Cardiac muscle cell (in vitro differentiated cells and primary cell): Measurements from ENCODE around the gene MPHOSPH8. TPM values are rescaled to one million over a fixed set of nuclear protein-coding genes. Genes with fewer than 3 reads are reported as not detected.
A peak's percentile ranks its signal among the peaks of the same experiment; 100 is the strongest.
"Not testable (repeated sequence)": the region's sequence is repeated elsewhere in the genome, so short reads cannot be mapped to it uniquely, and the experiment has no call there.

Experiments used
- DNase-seq, 2 donors: peaks; one replicate each; pipeline versions ENCODE4 v3.0.0 to v3.0.0-alpha.2; 2010 to 2017; ENCODE audit warnings: low read depth in 1 of 2, low spot score in 1 of 2
- H3K27ac ChIP-seq: fragments of 200-600 bp; sonication (generic); 2 replicates; pipeline ENCODE4 v1.5.1; 2016
- H3K27me3 ChIP-seq: fragments of 200-600 bp; sonication (generic); 2 replicates; pipeline ENCODE4 v1.6.0; 2016; ENCODE audit warnings: control low read depth
- H3K36me3 ChIP-seq: fragments of 200-600 bp; sonication (generic); 2 replicates; pipeline ENCODE4 v1.5.1; 2016; ENCODE audit warnings: control low read depth
- H3K4me1 ChIP-seq: fragments of 200-600 bp; sonication (generic); 2 replicates; pipeline ENCODE4 v1.8.1; 2017; ENCODE audit warnings: low read depth, mild to moderate bottlenecking, mixed run types
- H3K4me3 ChIP-seq: fragments of 200-600 bp; sonication (generic); 2 replicates; pipeline ENCODE4 v1.5.1; 2016; ENCODE audit warnings: mild to moderate bottlenecking
- H3K9me3 ChIP-seq: fragments of 200-600 bp; sonication (generic); 2 replicates; pipeline ENCODE4 v1.5.1; 2017; ENCODE audit warnings: low read depth, mild to moderate bottlenecking, control low read depth
- polyA plus RNA-seq: library from polyadenylated mRNA; unstranded; fragments of >200 nt; fragmentation: Nextera tagmentation; extraction: Ambion mirVana; gene quantifications from 2 replicates; pipeline ENCODE4 v1.2.1, GENCODE V29; 2016
- total RNA-seq: library from RNA; depleted of rRNA; stranded (reverse); fragments of >200 nt; gene quantifications from 2 replicates; pipeline ENCODE4 v1.2.3, GENCODE V29; 2016
- TF ChIP-seq, protein P1 (sequence below): IDR thresholded peaks from 2 replicates; pipeline ENCODE4 v1.5.1; 2012; ENCODE audit warnings: low read depth, mild to moderate bottlenecking, low read length

The MPHOSPH8 gene
- total and polyA plus RNA-seq, 2 experiments from 2014 or later = 15.1 to 16.5 TPM

DNA sequence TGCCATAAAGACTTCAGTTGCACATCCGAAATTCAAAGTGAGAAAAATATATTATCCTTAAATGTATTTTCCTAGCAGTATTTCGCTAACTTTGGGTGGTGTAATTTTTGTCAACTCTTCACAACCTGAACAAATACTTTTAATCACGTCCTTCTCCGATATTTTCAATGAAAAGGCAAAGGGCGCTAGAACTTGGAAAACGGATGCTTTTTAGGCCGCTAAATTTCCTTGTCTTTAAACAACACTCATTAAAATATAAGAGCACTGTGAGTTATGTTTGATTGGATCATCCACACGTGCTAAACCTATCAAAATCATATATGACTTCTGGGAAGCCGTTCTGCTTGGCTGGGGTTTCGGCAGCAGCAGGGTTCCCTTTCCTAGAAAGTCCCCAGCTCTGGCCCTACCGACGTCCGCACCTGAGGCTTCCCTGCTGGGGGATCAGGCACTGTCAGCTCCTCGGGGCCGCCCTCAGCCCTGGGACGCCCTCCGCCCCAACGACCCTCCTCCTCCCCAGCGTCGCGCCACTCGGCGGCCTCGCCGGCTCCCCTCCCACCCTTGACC is 462 bp upstream of the MPHOSPH8 start:
- peaks cover 5% of the 10 kb centered on the region for H3K36me3 ChIP-seq
- no peaks in the 10 kb centered on the region for H3K27me3 ChIP-seq
- no peaks in the 10 kb centered on the region for H3K9me3 ChIP-seq
- peak overlapping the region; percentile 75 for H3K27ac ChIP-seq
- H3K4me3 ChIP-seq = peak overlapping the region; percentile 62
- H3K4me1 ChIP-seq = peaks cover 4% of the 10 kb centered on the region
- TF ChIP-seq, protein P1, sequence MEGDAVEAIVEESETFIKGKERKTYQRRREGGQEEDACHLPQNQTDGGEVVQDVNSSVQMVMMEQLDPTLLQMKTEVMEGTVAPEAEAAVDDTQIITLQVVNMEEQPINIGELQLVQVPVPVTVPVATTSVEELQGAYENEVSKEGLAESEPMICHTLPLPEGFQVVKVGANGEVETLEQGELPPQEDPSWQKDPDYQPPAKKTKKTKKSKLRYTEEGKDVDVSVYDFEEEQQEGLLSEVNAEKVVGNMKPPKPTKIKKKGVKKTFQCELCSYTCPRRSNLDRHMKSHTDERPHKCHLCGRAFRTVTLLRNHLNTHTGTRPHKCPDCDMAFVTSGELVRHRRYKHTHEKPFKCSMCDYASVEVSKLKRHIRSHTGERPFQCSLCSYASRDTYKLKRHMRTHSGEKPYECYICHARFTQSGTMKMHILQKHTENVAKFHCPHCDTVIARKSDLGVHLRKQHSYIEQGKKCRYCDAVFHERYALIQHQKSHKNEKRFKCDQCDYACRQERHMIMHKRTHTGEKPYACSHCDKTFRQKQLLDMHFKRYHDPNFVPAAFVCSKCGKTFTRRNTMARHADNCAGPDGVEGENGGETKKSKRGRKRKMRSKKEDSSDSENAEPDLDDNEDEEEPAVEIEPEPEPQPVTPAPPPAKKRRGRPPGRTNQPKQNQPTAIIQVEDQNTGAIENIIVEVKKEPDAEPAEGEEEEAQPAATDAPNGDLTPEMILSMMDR = no peak
- DNase-seq = no peak

DNA sequence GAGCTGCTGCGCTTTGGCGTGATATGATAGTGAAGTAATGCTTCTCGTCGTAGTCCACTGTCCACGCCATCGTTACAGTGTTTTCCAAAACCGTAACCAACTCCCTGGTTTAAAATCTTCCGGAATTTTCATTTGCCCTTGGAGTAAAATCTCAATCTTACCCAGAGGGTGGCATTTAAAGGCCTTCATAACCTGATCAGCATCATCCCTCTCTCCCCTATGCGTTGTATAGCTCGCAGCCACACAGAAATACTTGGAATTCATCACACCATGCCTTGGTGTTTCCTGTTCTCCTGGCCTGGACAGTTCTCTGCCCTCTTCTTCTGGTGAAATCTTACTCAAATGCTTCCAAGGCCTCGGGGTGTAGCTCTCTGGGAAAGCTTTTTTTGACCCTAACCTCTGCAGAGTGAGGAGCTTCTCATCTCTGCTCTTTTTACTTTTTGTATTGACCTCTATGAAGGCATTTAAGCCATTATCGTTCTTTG is 839 bp downstream of the MPHOSPH8 start:
- TF ChIP-seq, protein P1 = no peak
- Histone ChIP-seq H3K4me3 (peak overlapping the region; percentile 62), H3K4me1 (peaks cover 4% of the 10 kb centered on the region), H3K27me3 (no peaks in the 10 kb centered on the region), H3K27ac (peak overlapping the region; percentile 92), H3K36me3 (peaks cover 5% of the 10 kb centered on the region), H3K9me3 (no peaks in the 10 kb centered on the region)
- peak; percentile 33 to 50 for DNase-seq

DNA sequence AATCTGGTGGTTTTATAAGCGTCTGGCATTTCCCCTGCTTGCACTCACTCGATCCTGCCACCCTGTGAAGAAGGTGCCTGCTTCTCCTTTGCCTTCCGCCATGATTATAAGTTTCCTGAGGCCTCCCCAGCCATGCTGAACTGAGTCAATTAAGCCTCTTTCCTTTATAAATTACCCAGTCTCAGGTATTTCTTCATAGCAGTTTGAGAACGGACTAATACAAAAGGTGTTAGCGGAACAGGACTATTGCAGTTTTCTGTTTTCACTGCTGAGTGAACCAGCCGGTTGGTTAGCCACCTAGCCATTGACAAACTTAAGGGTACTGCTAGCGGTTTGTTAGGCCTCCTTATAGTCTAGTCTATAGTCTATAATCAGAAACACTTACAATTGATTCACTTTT is 2.5 kb downstream of the MPHOSPH8 start:
- H3K36me3 ChIP-seq, DNase-seq, H3K9me3 ChIP-seq, H3K27ac ChIP-seq, H3K4me1 ChIP-seq, H3K27me3 ChIP-seq, H3K4me3 ChIP-seq: not testable (repeated sequence)

DNA sequence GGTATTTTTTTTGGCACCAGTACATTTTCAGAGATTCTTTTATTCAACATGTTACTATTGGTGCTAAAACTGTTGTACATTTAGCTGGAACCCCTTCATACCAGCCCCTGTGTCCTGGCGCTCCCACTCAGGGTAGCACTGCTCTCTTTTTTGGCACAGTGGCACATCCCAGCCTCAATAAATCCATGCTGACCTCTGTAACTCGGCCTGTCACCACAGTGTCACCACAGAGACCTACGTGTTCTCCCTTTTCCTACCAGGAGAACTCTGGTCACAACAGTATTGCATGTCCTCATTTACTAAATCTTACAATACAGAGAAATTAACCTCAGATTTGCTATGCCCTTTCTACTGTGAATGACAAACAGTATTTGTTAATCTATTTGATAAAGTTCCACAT is 10.2 kb downstream of the MPHOSPH8 start:
- H3K27ac ChIP-seq = no peak overlapping the region
- peaks cover 20% of the 10 kb centered on the region for H3K36me3 ChIP-seq
- H3K4me1 ChIP-seq = no peaks in the 10 kb centered on the region
- no peaks in the 10 kb centered on the region for H3K9me3 ChIP-seq
- DNase-seq = no peak
- no peaks in the 10 kb centered on the region for H3K27me3 ChIP-seq
- TF ChIP-seq, protein P1 = no peak
- H3K4me3 ChIP-seq = no peak overlapping the region

DNA sequence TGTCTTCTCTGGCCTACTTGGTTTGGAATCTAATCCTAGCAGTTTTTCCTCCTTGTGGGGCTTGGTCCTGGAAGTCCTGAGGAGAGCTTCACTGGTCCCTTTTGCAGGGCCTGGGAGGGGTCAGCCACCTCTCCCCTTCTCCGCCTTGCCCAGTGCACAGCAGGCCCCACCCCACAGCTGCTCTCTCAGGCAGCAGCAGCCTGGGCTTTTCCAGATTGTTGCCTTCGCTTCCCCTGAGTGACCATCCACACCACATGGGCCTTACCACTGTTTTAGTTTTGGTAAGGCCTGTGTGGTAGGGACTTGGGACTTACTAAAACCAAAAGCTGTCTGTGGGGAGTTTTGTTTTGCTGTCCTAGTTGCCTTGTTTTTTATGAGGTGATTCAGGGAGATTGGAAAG is 11.5 kb downstream of the MPHOSPH8 start:
- TF ChIP-seq, protein P1 = no peak
- no peak for DNase-seq
- Histone ChIP-seq H3K36me3 (peaks cover 32% of the 10 kb centered on the region), H3K27me3 (no peaks in the 10 kb centered on the region), H3K4me1 (no peaks in the 10 kb centered on the region), H3K27ac (no peak overlapping the region), H3K9me3 (no peaks in the 10 kb centered on the region), H3K4me3 (no peak overlapping the region)

DNA sequence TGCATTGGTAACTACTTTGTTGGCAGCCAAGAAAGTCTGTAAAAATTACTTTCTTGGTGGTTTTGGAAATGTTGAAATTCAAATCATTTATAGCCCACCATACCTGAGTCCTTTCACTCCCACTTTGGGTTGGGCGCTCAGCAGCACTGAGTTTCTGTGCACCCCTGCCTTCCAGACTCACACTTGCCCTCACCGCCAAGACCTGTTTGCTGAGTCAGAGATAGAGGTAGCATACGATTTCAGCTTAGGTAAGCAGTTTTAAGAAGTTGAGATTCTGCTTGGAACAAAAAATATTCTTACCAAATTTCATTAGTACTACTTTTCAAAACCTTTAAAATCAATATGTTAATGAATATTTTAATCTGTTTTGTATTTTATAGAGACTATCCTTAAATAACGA is 12.6 kb downstream of the MPHOSPH8 start:
- Histone ChIP-seq H3K27ac (no peak overlapping the region), H3K9me3 (no peaks in the 10 kb centered on the region), H3K27me3 (no peaks in the 10 kb centered on the region), H3K36me3 (peaks cover 42% of the 10 kb centered on the region), H3K4me3 (no peak overlapping the region), H3K4me1 (no peaks in the 10 kb centered on the region)
- TF ChIP-seq, protein P1 = no peak
- DNase-seq = no peak
